Measurements from ENCODE around the gene POU6F2.

The POU6F2 gene

GRCh38 chr7:39105720-39106119 lies 128.0 kb downstream of the POU6F2 start:
- H3K4me3 ChIP-seq (ENCODE audit: low read depth, low read length) = no peak overlapping the region
- no peaks in the 10 kb centered on the region for H3K4me1 ChIP-seq (ENCODE audit: control insufficient read depth, insufficient read depth, low read length, unreplicated experiment)
- H2AFZ ChIP-seq (ENCODE audit: low read length, unreplicated experiment) = no peak overlapping the region
- no peak overlapping the region for H3K27ac ChIP-seq (ENCODE audit: low read depth, low read length)
- H3K27me3 ChIP-seq (ENCODE audit: insufficient read depth, low read length) = no peaks in the 10 kb centered on the region
- H3K79me2 ChIP-seq (ENCODE audit: control insufficient read depth, insufficient read depth, low read length, unreplicated experiment) = no peaks in the 10 kb centered on the region
- no peaks in the 10 kb centered on the region for H3K36me3 ChIP-seq (ENCODE audit: insufficient read depth, low read length)

GRCh38 chr7:39125846-39126245 lies 148.1 kb downstream of the POU6F2 start:
- Histone ChIP-seq H3K27ac (ENCODE audit: low read depth, low read length) (no peak overlapping the region), H2AFZ (ENCODE audit: low read length, unreplicated experiment) (no peak overlapping the region), H3K4me3 (ENCODE audit: low read depth, low read length) (no peak overlapping the region), H3K79me2 (ENCODE audit: control insufficient read depth, insufficient read depth, low read length, unreplicated experiment) (no peaks in the 10 kb centered on the region), H3K27me3 (ENCODE audit: insufficient read depth, low read length) (peaks cover 17% of the 10 kb centered on the region), H3K36me3 (ENCODE audit: insufficient read depth, low read length) (no peaks in the 10 kb centered on the region), H3K4me1 (ENCODE audit: control insufficient read depth, insufficient read depth, low read length, unreplicated experiment) (no peaks in the 10 kb centered on the region)

GRCh38 chr7:39127058-39127457 lies 149.3 kb downstream of the POU6F2 start:
- H3K27me3 ChIP-seq (ENCODE audit: insufficient read depth, low read length) = peaks cover 23% of the 10 kb centered on the region
- no peak overlapping the region for H3K27ac ChIP-seq (ENCODE audit: low read depth, low read length)

GRCh38 chr7:39128287-39128843 lies 150.7 kb downstream of the POU6F2 start:
- no peak overlapping the region for H3K4me3 ChIP-seq (ENCODE audit: low read depth, low read length)
- H3K79me2 ChIP-seq (ENCODE audit: control insufficient read depth, insufficient read depth, low read length, unreplicated experiment) = no peaks in the 10 kb centered on the region
- H3K27ac ChIP-seq (ENCODE audit: low read depth, low read length) = no peak overlapping the region
- no peaks in the 10 kb centered on the region for H3K4me1 ChIP-seq (ENCODE audit: control insufficient read depth, insufficient read depth, low read length, unreplicated experiment)
- H2AFZ ChIP-seq (ENCODE audit: low read length, unreplicated experiment) = no peak overlapping the region
- H3K27me3 ChIP-seq (ENCODE audit: insufficient read depth, low read length) = peaks cover 31% of the 10 kb centered on the region
- no peaks in the 10 kb centered on the region for H3K36me3 ChIP-seq (ENCODE audit: insufficient read depth, low read length)

More at GRCh38 chr7:39127058-39127457, 149.3 kb downstream of the POU6F2 start:
- Histone ChIP-seq H3K79me2 (ENCODE audit: control insufficient read depth, insufficient read depth, low read length, unreplicated experiment) (no peaks in the 10 kb centered on the region), H3K4me3 (ENCODE audit: low read depth, low read length) (no peak overlapping the region), H2AFZ (ENCODE audit: low read length, unreplicated experiment) (no peak overlapping the region), H3K36me3 (ENCODE audit: insufficient read depth, low read length) (no peaks in the 10 kb centered on the region), H3K4me1 (ENCODE audit: control insufficient read depth, insufficient read depth, low read length, unreplicated experiment) (no peaks in the 10 kb centered on the region)

- H2AFZ ChIP-seq (ENCODE audit: low read length, unreplicated experiment) = no peak overlapping the region
- no peaks in the 10 kb centered on the region for H3K4me1 ChIP-seq (ENCODE audit: control insufficient read depth, insufficient read depth, low read length, unreplicated experiment)
- no peaks in the 10 kb centered on the region for H3K36me3 ChIP-seq (ENCODE audit: insufficient read depth, low read length)
- H3K27me3 ChIP-seq (ENCODE audit: insufficient read depth, low read length) = peaks cover 31% of the 10 kb centered on the region
- peak overlapping the region; percentile 48 for H3K4me3 ChIP-seq (ENCODE audit: low read depth, low read length)
- no peaks in the 10 kb centered on the region for H3K79me2 ChIP-seq (ENCODE audit: control insufficient read depth, insufficient read depth, low read length, unreplicated experiment)
- H3K27ac ChIP-seq (ENCODE audit: low read depth, low read length) = no peak overlapping the region
These were observed 152.6 kb downstream of the POU6F2 start for GRCh38 chr7:39130274-39130673.

- Histone ChIP-seq H3K79me2 (ENCODE audit: control insufficient read depth, insufficient read depth, low read length, unreplicated experiment) (no peaks in the 10 kb centered on the region), H3K27ac (ENCODE audit: low read depth, low read length) (no peak overlapping the region), H3K4me1 (ENCODE audit: control insufficient read depth, insufficient read depth, low read length, unreplicated experiment) (no peaks in the 10 kb centered on the region), H3K27me3 (ENCODE audit: insufficient read depth, low read length) (peaks cover 31% of the 10 kb centered on the region), H3K36me3 (ENCODE audit: insufficient read depth, low read length) (no peaks in the 10 kb centered on the region), H2AFZ (ENCODE audit: low read length, unreplicated experiment) (no peak overlapping the region), H3K4me3 (ENCODE audit: low read depth, low read length) (peak overlapping the region; percentile 48)
These were observed 153.3 kb downstream of the POU6F2 start for GRCh38 chr7:39130857-39131526.

GRCh38 chr7:39132306-39132705 lies 154.6 kb downstream of the POU6F2 start:
- Histone ChIP-seq H3K27me3 (ENCODE audit: insufficient read depth, low read length) (peaks cover 28% of the 10 kb centered on the region), H3K4me1 (ENCODE audit: control insufficient read depth, insufficient read depth, low read length, unreplicated experiment) (no peaks in the 10 kb centered on the region), H2AFZ (ENCODE audit: low read length, unreplicated experiment) (no peak overlapping the region), H3K4me3 (ENCODE audit: low read depth, low read length) (no peak overlapping the region), H3K36me3 (ENCODE audit: insufficient read depth, low read length) (no peaks in the 10 kb centered on the region), H3K79me2 (ENCODE audit: control insufficient read depth, insufficient read depth, low read length, unreplicated experiment) (no peaks in the 10 kb centered on the region), H3K27ac (ENCODE audit: low read depth, low read length) (no peak overlapping the region)

GRCh38 chr7:39133088-39133487 lies 155.4 kb downstream of the POU6F2 start:
- no peak overlapping the region for H3K4me3 ChIP-seq (ENCODE audit: low read depth, low read length)

GRCh38 chr7:39137480-39137879 lies 159.8 kb downstream of the POU6F2 start:
- H2AFZ ChIP-seq (ENCODE audit: low read length, unreplicated experiment) = no peak overlapping the region
- no peak overlapping the region for H3K4me3 ChIP-seq (ENCODE audit: low read depth, low read length)
- no peaks in the 10 kb centered on the region for H3K79me2 ChIP-seq (ENCODE audit: control insufficient read depth, insufficient read depth, low read length, unreplicated experiment)
- no peak overlapping the region for H3K27ac ChIP-seq (ENCODE audit: low read depth, low read length)
- H3K4me1 ChIP-seq (ENCODE audit: control insufficient read depth, insufficient read depth, low read length, unreplicated experiment) = no peaks in the 10 kb centered on the region
- no peaks in the 10 kb centered on the region for H3K36me3 ChIP-seq (ENCODE audit: insufficient read depth, low read length)
- peaks cover 5% of the 10 kb centered on the region; the same call in 1 of the 2 replicates for H3K27me3 ChIP-seq (ENCODE audit: insufficient read depth, low read length)

More at GRCh38 chr7:39133088-39133487, 155.4 kb downstream of the POU6F2 start:
- peaks cover 28% of the 10 kb centered on the region for H3K27me3 ChIP-seq (ENCODE audit: insufficient read depth, low read length)
- no peak overlapping the region for H3K27ac ChIP-seq (ENCODE audit: low read depth, low read length)
- no peaks in the 10 kb centered on the region for H3K4me1 ChIP-seq (ENCODE audit: control insufficient read depth, insufficient read depth, low read length, unreplicated experiment)
- no peak overlapping the region for H2AFZ ChIP-seq (ENCODE audit: low read length, unreplicated experiment)
- H3K79me2 ChIP-seq (ENCODE audit: control insufficient read depth, insufficient read depth, low read length, unreplicated experiment) = no peaks in the 10 kb centered on the region
- no peaks in the 10 kb centered on the region for H3K36me3 ChIP-seq (ENCODE audit: insufficient read depth, low read length)

- no peak overlapping the region for H3K27ac ChIP-seq (ENCODE audit: low read depth, low read length)
- H2AFZ ChIP-seq (ENCODE audit: low read length, unreplicated experiment) = no peak overlapping the region
- no peaks in the 10 kb centered on the region for H3K27me3 ChIP-seq (ENCODE audit: insufficient read depth, low read length)
- H3K4me1 ChIP-seq (ENCODE audit: control insufficient read depth, insufficient read depth, low read length, unreplicated experiment) = no peaks in the 10 kb centered on the region
- H3K4me3 ChIP-seq (ENCODE audit: low read depth, low read length) = no peak overlapping the region
- H3K79me2 ChIP-seq (ENCODE audit: control insufficient read depth, insufficient read depth, low read length, unreplicated experiment) = no peaks in the 10 kb centered on the region
- H3K36me3 ChIP-seq (ENCODE audit: insufficient read depth, low read length) = no peaks in the 10 kb centered on the region
These were observed 165.0 kb downstream of the POU6F2 start for GRCh38 chr7:39142750-39143149.

GRCh38 chr7:39144420-39144819 lies 166.7 kb downstream of the POU6F2 start:
- H3K79me2 ChIP-seq (ENCODE audit: control insufficient read depth, insufficient read depth, low read length, unreplicated experiment) = no peaks in the 10 kb centered on the region

More at GRCh38 chr7:39144420-39144819, 166.7 kb downstream of the POU6F2 start:
- H3K36me3 ChIP-seq (ENCODE audit: insufficient read depth, low read length) = no peaks in the 10 kb centered on the region
- H3K27ac ChIP-seq (ENCODE audit: low read depth, low read length) = no peak overlapping the region
- H3K4me1 ChIP-seq (ENCODE audit: control insufficient read depth, insufficient read depth, low read length, unreplicated experiment) = no peaks in the 10 kb centered on the region
- no peaks in the 10 kb centered on the region for H3K27me3 ChIP-seq (ENCODE audit: insufficient read depth, low read length)
- H2AFZ ChIP-seq (ENCODE audit: low read length, unreplicated experiment) = no peak overlapping the region
- H3K4me3 ChIP-seq (ENCODE audit: low read depth, low read length) = no peak overlapping the region
